ENCODE data around the gene PRRC2C. TPM values are rescaled to one million over a fixed set of nuclear protein-coding genes. Genes with fewer than 3 reads are reported as not detected.

Gene PRRC2C
- total RNA-seq, 1 experiment from 2014 or later: 208 TPM

- Mint-ChIP-seq H3K27me3 (ENCODE audit: insufficient read depth, unreplicated experiment) (no peaks in the 10 kb centered on the region), H3K4me1 (ENCODE audit: low read depth, unreplicated experiment) (peaks cover 14% of the 10 kb centered on the region), H3K4me3 (ENCODE audit: unreplicated experiment) (peak overlapping the region; percentile 96), H3K27ac (ENCODE audit: unreplicated experiment) (peak overlapping the region; percentile 94), H3K36me3 (ENCODE audit: insufficient read depth, unreplicated experiment) (peaks cover 41% of the 10 kb centered on the region), H3K9me3 (ENCODE audit: unreplicated experiment) (no peaks in the 10 kb centered on the region)
- intact Hi-C loops (cut with micrococcal nuclease; ENCODE audit: unreplicated experiment): loop anchor here (10.0 kb wide), 1 partner anchor 231 kb away; no protein-coding TSS in a partner anchor
- BruUV-seq (replicated peaks): no TSS peak
- Histone ChIP-seq H3K36me3 (ENCODE audit: control insufficient read depth, insufficient read depth, low read length) (no peaks in the 10 kb centered on the region), H3K4me1 (peaks cover 20% of the 10 kb centered on the region), H3K9me3 (no peaks in the 10 kb centered on the region), H3K27me3 (replicated peaks; ENCODE audit: control insufficient read depth, insufficient read depth, low read length) (no peaks in the 10 kb centered on the region), H3K4me3 (ENCODE audit: low read depth, low read length) (peak overlapping the region; percentile 87)
- peak in 1 of 2 experiments; percentile 63 for DNase-seq
- no peak for TF ChIP-seq CTCF (IDR thresholded peaks at IDR 0.05; ENCODE audit: insufficient read depth in 1 of 2, low read depth in 1 of 2, low read length in 1 of 2, severe bottlenecking in 1 of 2, unreplicated experiment in 1 of 2)
- ChIA-PET POLR2A (interaction anchor here (1.1 kb wide), 1 partner anchor 20 kb away, joined by 3 read pairs; no protein-coding TSS in a partner anchor), CTCF (interaction anchor here (0.7 to 2.5 kb wide), 3 partner anchors 37 to 172 kb away, joined by 4 to 9 read pairs (median 6); partner anchors contain the start of gene FMO4)
Observed at GRCh38 chr1:171486048-171486519, 754 bp downstream of the PRRC2C start.

- Mint-ChIP-seq H3K4me3 (ENCODE audit: unreplicated experiment) (peak overlapping the region; percentile 96), H3K9me3 (ENCODE audit: unreplicated experiment) (no peaks in the 10 kb centered on the region), H3K27ac (ENCODE audit: unreplicated experiment) (peak overlapping the region; percentile 94), H3K36me3 (ENCODE audit: insufficient read depth, unreplicated experiment) (peaks cover 47% of the 10 kb centered on the region), H3K27me3 (ENCODE audit: insufficient read depth, unreplicated experiment) (no peaks in the 10 kb centered on the region), H3K4me1 (ENCODE audit: low read depth, unreplicated experiment) (peaks cover 20% of the 10 kb centered on the region)
- no TSS peak for BruUV-seq (replicated peaks)
- peaks cover 20% of the 10 kb centered on the region for H3K4me1 ChIP-seq
- POLR2A ChIA-PET: no interaction called here
- no peaks in the 10 kb centered on the region for H3K27me3 ChIP-seq (replicated peaks; ENCODE audit: control insufficient read depth, insufficient read depth, low read length)
- DNase-seq: no peak
- no peaks in the 10 kb centered on the region for H3K9me3 ChIP-seq
- peaks cover 2% of the 10 kb centered on the region; the same call in 1 of the 2 replicates for H3K36me3 ChIP-seq (ENCODE audit: control insufficient read depth, insufficient read depth, low read length)
- CTCF ChIA-PET: interaction anchor here (2.5 kb wide), 1 partner anchor 173 kb away, joined by 9 read pairs; the partner anchor contains the start of gene FMO4
- TF ChIP-seq CTCF (IDR thresholded peaks at IDR 0.05; ENCODE audit: insufficient read depth in 1 of 2, low read depth in 1 of 2, low read length in 1 of 2, severe bottlenecking in 1 of 2, unreplicated experiment in 1 of 2): no peak
- intact Hi-C loops (cut with micrococcal nuclease; ENCODE audit: unreplicated experiment): loop anchor here (10.0 kb wide), 1 partner anchor 232 kb away; no protein-coding TSS in a partner anchor
- H3K4me3 ChIP-seq (ENCODE audit: low read depth, low read length): peak overlapping the region; percentile 87
Observed at GRCh38 chr1:171487038-171487437, 1.7 kb downstream of the PRRC2C start.

- H3K27me3 Mint-ChIP-seq (ENCODE audit: insufficient read depth, unreplicated experiment): no peaks in the 10 kb centered on the region
- H3K36me3 Mint-ChIP-seq (ENCODE audit: insufficient read depth, unreplicated experiment): peaks cover 47% of the 10 kb centered on the region
- H3K4me1 Mint-ChIP-seq (ENCODE audit: low read depth, unreplicated experiment): peaks cover 20% of the 10 kb centered on the region
- POLR2A ChIA-PET: no interaction called here
- H3K9me3 ChIP-seq: no peaks in the 10 kb centered on the region
- BruUV-seq (replicated peaks): no TSS peak
- no peak for DNase-seq
- H3K4me3 Mint-ChIP-seq (ENCODE audit: unreplicated experiment): no peak overlapping the region
- H3K4me1 ChIP-seq: peaks cover 20% of the 10 kb centered on the region
- H3K4me3 ChIP-seq (ENCODE audit: low read depth, low read length): no peak overlapping the region
- CTCF ChIA-PET: no interaction called here
- H3K9me3 Mint-ChIP-seq (ENCODE audit: unreplicated experiment): no peaks in the 10 kb centered on the region
- intact Hi-C loops (cut with micrococcal nuclease; ENCODE audit: unreplicated experiment): loop anchor here (10.0 kb wide), 1 partner anchor 234 kb away; no protein-coding TSS in a partner anchor
- no peak for TF ChIP-seq CTCF (IDR thresholded peaks at IDR 0.05; ENCODE audit: insufficient read depth in 1 of 2, low read depth in 1 of 2, low read length in 1 of 2, severe bottlenecking in 1 of 2, unreplicated experiment in 1 of 2)
- peaks cover 2% of the 10 kb centered on the region for H3K36me3 ChIP-seq (ENCODE audit: control insufficient read depth, insufficient read depth, low read length)
- H3K27me3 ChIP-seq (replicated peaks; ENCODE audit: control insufficient read depth, insufficient read depth, low read length): no peaks in the 10 kb centered on the region
- no peak overlapping the region for H3K27ac Mint-ChIP-seq (ENCODE audit: unreplicated experiment)
Observed at GRCh38 chr1:171488190-171488929, 3.0 kb downstream of the PRRC2C start.

Measured in Caco-2 (cell line).